A673 (cell line): ENCODE measurements around the gene ISLR.

Experiments used
- CTCF ChIP-seq: fragments of 300-800, 200-600 bp; sonication (generic); conservative IDR thresholded peaks from 2 replicates; pipeline ENCODE4 v1.5.1; 2017; ENCODE audit warnings: low read depth, mild to moderate bottlenecking, antibody characterized with exemption, low read length, moderate library complexity, mixed read lengths
- EZH2 ChIP-seq: fragments of 200-600 bp; sonication (generic); IDR thresholded peaks from 2 replicates; pipeline ENCODE4 v1.6.1; 2017; ENCODE audit warnings: borderline replicate concordance, low read depth, mild to moderate bottlenecking, mixed read lengths, antibody characterized with exemption, low read length; ENCODE audit not compliant: poor library complexity, severe bottlenecking

- TF ChIP-seq CTCF (no peak), EZH2 (peak; percentile 97)
Measured at GRCh38 chr15:74129586-74130154, 43.8 kb upstream of the ISLR start.
